GM19438 (cell line): ENCODE results near the gene IFNAR2.
"Not testable (repeated sequence)": the region's sequence is repeated elsewhere in the genome, so short reads cannot be mapped to it uniquely, and the experiment has no call there.

ENCODE experiments used
- ATAC-seq: cut with Tn5 transposase; IDR thresholded peaks from one replicate; pipeline ENCODE4 v1.9.1; 2021; ENCODE audit warnings: low read depth; ENCODE audit not compliant: unreplicated experiment

Gene IFNAR2

DNA sequence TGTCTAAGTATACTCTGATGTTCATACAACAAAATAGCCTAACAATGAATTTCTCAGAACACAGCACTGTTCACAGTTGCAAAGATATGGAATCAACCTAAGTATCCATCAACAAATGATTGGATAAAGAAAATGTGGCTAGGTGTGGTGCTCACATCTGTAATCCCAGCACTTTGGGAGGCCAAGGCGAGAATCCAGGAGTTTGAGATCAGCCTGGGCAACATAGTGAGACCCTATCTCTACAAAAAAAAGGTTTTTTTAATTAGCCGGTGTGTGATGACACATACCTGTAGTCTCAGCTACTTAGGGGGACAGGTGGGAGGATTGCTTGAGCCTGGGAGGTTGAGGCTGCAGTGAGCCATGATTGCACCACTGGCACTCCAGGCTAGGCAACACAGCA, 10.7 kb downstream of the IFNAR2 start:
- ATAC-seq, result no peak

- ATAC-seq, result no peak
Observed at GRCh38 chr21:33241846-33242245, 12.1 kb downstream of the IFNAR2 start.

- ATAC-seq, result not testable (repeated sequence)
Observed at GRCh38 chr21:33242846-33243245, 13.1 kb downstream of the IFNAR2 start.

DNA sequence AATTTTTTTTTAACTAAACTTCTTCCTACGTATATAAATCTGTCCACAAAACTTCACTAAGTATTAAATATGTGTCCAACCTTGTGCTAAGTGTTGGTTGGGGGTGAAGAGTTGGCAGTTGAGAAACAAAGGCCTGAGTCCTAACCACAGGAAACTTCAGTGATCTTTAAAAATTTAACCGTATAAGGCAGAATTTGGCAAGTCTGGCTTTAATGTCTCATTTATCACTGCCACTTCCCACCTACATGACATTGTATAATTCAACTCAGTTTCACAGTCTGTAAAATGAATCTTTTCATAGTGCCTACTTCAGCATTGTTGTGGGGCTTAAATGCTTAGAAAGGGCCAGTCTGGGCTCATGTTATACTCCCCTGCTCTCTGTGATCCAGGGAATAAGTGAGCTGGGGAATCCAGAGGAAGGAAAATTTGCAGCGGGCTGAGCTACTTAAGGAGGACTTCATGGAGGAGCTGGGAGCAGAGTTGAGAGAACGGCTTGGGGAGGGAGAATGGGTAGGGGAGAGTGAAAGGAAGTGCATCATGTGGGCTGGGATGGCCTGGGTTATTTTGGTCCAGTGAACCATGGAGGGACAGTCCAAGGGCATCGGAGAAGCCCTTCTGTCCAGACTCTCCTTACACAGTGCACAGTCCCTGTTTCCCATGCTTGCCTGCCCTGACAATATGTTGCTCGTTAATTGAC, 14.5 kb downstream of the IFNAR2 start:
- ATAC-seq, result no peak

GRCh38 chr21:33244779-33245105, 15.0 kb downstream of the IFNAR2 start:
- ATAC-seq, result no peak

GRCh38 chr21:33245289-33245918, 15.7 kb downstream of the IFNAR2 start:
- no peak for ATAC-seq

DNA sequence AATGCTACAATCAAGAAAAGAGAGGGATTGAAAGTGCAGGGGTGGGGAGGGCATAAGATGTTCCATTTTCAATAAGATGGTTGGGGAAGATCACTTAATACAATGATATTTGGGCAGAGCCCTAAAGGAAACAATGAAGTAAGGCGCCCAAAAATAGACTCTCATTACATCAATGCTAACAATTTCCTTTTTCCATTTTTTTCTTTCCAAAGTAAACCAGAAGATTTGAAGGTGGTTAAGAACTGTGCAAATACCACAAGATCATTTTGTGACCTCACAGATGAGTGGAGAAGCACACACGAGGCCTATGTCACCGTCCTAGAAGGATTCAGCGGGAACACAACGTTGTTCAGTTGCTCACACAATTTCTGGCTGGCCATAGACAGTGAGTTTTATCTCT, 16.8 kb downstream of the IFNAR2 start:
- ATAC-seq, result no peak

GRCh38 chr21:33246963-33247362, 17.2 kb downstream of the IFNAR2 start:
- no peak for ATAC-seq

GRCh38 chr21:33247599-33247998, 17.9 kb downstream of the IFNAR2 start:
- ATAC-seq, result no peak

DNA sequence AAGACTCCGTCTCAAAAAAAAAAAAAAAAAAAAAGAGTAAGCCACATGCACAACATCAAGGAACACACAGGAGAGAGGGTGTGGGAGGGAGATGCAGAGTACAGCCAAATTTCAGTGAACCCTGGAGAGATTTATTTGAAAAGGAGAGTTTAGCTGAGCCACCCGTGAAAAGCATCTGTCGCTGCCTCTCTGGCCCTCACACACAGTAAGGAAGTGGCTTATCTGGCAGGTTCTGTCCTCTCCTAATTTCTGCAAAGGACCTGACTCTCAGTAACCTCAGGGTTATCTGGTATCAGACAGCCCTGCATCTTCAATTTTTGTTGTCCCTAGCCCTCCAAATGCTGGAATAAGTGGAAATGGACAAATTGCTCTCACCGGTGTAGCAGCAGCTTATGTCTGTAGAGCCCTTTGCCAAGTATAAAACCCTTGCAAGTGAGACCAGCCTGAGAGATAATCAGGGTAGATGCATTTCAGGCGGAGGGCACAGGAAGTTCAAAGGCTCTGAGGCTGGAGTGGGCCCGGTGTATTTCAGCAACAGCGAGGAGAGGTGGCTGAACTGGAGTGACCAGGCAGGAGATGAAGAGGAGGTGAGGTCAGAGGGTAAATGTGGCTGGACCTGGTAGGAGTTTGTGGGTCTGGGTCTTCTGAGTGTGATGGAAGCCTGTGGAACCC, 19.7 kb downstream of the IFNAR2 start:
- no peak for ATAC-seq

DNA sequence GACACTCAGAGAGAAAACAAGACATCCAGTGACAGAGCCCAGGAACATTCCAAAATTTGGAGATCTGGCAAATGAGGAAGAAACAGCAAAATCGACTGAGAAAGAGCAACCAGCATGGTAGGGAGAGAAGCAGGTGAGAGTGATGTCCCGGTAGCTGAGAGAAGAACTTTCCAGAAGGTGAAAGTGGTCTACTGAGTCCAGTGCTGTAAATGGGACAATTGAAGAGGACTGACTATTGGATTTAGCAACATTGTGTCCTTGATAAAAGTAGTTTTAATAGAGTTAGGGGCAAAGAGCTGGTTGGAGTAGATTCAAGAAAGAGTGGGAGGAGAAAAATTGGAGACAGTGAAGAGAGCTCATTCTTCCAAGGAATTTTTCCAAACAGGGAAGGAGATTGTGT, 21.4 kb downstream of the IFNAR2 start:
- ATAC-seq, result no peak

DNA sequence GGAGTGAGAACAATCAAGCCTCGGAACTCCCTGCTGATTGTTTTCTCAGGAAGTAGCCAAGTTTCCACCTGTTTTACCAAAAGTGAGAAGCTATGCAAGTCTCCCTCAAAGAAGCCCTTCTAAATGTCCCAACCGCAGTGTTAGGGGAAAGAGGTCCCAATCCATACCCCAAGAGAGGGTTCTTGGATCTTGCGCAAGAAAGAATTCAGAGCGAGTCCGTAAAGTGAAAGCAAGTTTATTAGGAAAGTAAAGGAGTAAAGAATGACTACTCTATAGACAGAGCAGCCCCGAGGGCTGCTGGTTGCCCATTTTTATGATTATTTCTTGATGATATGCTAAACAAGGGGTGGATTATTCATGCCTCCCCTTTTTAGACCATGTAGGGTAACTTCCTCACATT, 23.6 kb downstream of the IFNAR2 start:
- ATAC-seq, result not testable (repeated sequence)

DNA sequence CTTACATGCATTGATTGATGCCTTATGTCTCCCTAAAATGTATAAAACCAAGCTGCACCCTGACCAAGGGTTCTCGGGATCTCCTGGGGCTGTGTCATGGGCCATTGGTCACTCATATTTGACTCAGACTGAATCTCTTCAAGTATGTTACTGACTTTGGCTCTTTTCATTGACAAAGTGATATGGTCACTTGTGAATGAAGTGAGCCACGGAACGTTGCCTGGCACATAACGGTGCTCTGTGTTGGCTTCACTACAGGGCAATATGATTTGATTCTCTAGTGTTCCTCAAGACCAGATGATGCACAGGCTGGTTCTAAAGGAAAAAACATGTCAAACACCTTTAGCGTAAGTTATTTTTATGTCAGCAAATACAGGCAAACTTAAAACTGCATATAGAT, 25.0 kb downstream of the IFNAR2 start:
- no peak for ATAC-seq

GRCh38 chr21:33255404-33255803, 25.7 kb downstream of the IFNAR2 start:
- no peak for ATAC-seq

DNA sequence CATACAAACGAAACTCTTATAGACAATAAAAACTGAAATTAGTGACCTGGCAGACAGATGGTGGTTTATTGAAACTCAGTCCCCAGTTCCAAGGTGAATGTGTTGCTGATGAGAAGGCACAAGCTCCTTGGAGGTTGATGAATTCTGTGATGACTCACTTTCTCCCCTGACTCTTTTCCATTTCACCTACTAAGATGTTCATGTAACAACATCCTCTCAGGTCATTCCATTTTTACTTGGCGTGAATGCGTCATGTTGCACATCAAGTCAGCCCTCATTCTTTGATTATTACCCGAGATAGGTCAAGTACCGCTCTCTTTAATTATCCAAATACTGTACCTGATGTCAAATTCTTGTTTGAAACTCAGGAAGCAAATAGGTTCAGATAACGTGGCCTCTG, 26.3 kb downstream of the IFNAR2 start:
- no peak for ATAC-seq

DNA sequence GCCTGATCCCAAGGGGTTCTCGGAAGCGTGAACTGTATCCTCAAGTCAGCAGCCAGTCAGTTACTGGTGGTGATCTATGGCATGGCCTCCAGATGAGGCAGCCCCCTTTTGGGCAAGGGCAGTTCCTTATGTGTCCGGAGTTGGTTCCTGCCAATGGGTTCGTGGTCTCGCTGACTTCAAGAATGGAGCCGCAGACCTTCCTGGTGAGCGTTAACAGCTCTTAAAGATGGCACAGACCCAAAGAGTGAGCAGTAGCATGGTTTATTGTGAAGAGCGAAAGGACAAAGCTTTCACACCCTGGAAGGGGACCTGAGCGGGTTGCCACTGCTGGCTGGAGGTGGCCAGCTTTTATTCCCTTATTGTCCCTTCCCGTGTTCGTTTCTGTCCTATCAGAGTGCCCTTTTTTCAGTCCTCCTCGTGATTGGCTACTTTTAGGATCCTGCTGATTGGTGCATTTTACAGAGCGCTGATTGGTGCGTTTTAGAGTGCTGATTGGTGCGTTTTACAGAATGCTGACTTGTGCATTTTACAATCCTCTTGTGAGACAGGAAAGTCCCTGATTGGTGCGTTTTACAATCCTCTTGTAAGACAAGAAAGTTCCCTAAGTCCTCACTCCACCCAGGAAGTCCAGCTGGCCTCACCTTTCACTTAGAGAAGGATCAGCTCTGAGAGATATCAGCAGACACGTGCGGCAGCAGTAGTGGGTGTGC, 27.5 kb downstream of the IFNAR2 start:
- ATAC-seq, result no peak

- ATAC-seq, result no peak
Observed at GRCh38 chr21:33258475-33258874, 28.7 kb downstream of the IFNAR2 start.

GRCh38 chr21:33259428-33259827, 29.7 kb downstream of the IFNAR2 start:
- ATAC-seq, result no peak

DNA sequence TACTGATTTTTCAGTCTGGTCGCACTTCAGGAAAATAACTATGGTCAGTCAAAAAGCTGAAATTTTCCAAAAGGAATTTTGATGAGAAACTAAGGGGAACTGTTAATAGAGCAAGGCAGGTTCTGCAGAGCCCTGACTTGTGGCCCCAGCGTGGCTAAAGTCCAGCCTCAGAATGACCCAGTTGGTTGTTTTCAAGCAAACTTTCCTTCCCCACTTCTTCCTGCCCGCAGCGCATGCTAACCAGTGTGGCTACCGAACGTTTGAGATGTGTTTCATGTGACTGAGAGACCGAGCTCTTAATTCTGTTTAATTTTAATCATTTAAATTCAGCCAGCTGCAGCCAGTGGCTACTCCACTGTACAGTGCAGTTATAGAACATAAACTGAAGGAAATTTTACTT, 30.3 kb downstream of the IFNAR2 start:
- no peak for ATAC-seq

DNA sequence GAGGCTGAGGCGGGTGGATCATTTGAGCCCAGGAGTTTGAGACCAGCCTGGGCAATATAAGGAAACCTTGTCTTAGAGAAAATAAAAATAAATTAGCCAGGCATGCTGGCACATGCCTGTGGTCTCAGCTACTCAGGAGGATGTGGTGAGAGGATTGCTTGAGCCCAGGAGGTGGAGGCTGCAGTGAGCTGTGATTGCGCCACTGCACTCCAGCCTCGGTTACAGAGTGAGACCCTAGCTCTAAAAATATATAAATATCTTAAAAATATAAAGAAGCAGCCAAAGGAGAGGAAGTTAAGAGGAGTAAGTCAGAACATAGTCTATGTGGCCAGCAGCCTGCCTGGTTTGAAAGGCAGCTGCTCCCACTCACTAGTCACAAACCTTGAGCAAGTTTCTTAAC, 31.9 kb downstream of the IFNAR2 start:
- ATAC-seq, result no peak

DNA sequence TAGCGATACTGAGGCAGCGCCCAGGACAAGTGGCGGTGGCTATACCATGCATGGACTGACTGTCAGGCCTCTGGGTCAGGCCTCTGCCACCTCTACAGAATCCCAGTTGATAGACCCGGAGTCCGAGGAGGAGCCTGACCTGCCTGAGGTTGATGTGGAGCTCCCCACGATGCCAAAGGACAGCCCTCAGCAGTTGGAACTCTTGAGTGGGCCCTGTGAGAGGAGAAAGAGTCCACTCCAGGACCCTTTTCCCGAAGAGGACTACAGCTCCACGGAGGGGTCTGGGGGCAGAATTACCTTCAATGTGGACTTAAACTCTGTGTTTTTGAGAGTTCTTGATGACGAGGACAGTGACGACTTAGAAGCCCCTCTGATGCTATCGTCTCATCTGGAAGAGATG, 33.2 kb downstream of the IFNAR2 start:
- ATAC-seq, result no peak
